ENCODE measurements around the gene LRRC14B. TPM values are rescaled to one million over a fixed set of nuclear protein-coding genes. Genes with fewer than 3 reads are reported as not detected.

The LRRC14B gene
- total RNA-seq, 3 donors from 2014 or later: 0.33 to 0.44 TPM; not detected in 1

GRCh38 chr5:153256-153655, 38.0 kb upstream of the LRRC14B start:
- no peaks in the 10 kb centered on the region for H3K4me1 ChIP-seq
- DNase-seq (ENCODE audit: low spot score in 2 of 2): no peak
- H3K36me3 ChIP-seq: no peaks in the 10 kb centered on the region
- H3K27ac ChIP-seq: no peak overlapping the region
- no peak for TF ChIP-seq POLR2A (IDR thresholded peaks at IDR 0.05)
- TF ChIP-seq POLR2AphosphoS5 (IDR thresholded peaks at IDR 0.05): no peak
- TF ChIP-seq CTCF (IDR thresholded peaks at IDR 0.05): no peak
- intact Hi-C loops (cut with DNase I; ENCODE audit: low total_unique reads): no loop called here
- no peaks in the 10 kb centered on the region for H3K27me3 ChIP-seq
- H3K4me3 ChIP-seq: no peak overlapping the region
- peaks cover 0 to 3% of the 10 kb centered on the region in 2 donors for H3K9me3 ChIP-seq

GRCh38 chr5:154236-154635, 37.1 kb upstream of the LRRC14B start:
- H3K9me3 ChIP-seq: no peaks in the 10 kb centered on the region
- DNase-seq (ENCODE audit: low spot score in 2 of 2): no peak
- H3K4me3 ChIP-seq: no peak overlapping the region
- H3K27me3 ChIP-seq: no peaks in the 10 kb centered on the region
- no peaks in the 10 kb centered on the region for H3K4me1 ChIP-seq
- intact Hi-C loops (cut with DNase I; ENCODE audit: low total_unique reads): no loop called here
- no peaks in the 10 kb centered on the region for H3K36me3 ChIP-seq
- TF ChIP-seq POLR2AphosphoS5 (IDR thresholded peaks at IDR 0.05) (no peak), POLR2A (IDR thresholded peaks at IDR 0.05) (no peak), CTCF (IDR thresholded peaks at IDR 0.05) (no peak)
- no peak overlapping the region for H3K27ac ChIP-seq

- TF ChIP-seq CTCF (IDR thresholded peaks at IDR 0.05) (no peak), POLR2A (IDR thresholded peaks at IDR 0.05) (no peak), POLR2AphosphoS5 (IDR thresholded peaks at IDR 0.05) (no peak)
Observed at GRCh38 chr5:154826-155225, 36.5 kb upstream of the LRRC14B start.

GRCh38 chr5:155651-156410, 35.5 kb upstream of the LRRC14B start:
- no peaks in the 10 kb centered on the region for H3K4me1 ChIP-seq
- H3K36me3 ChIP-seq: no peaks in the 10 kb centered on the region
- no peaks in the 10 kb centered on the region for H3K27me3 ChIP-seq
- H3K9me3 ChIP-seq: no peaks in the 10 kb centered on the region
- intact Hi-C loops (cut with DNase I; ENCODE audit: low total_unique reads): no loop called here
- no peak overlapping the region for H3K4me3 ChIP-seq
- no peak for DNase-seq (ENCODE audit: low spot score in 2 of 2)
- TF ChIP-seq CTCF (IDR thresholded peaks at IDR 0.05): no peak
- no peak for TF ChIP-seq POLR2A (IDR thresholded peaks at IDR 0.05)
- no peak for TF ChIP-seq POLR2AphosphoS5 (IDR thresholded peaks at IDR 0.05)
- H3K27ac ChIP-seq: no peak overlapping the region

More at GRCh38 chr5:154826-155225, 36.5 kb upstream of the LRRC14B start:
- no peaks in the 10 kb centered on the region for H3K4me1 ChIP-seq
- H3K9me3 ChIP-seq: no peaks in the 10 kb centered on the region
- DNase-seq (ENCODE audit: low spot score in 2 of 2): no peak
- no peak overlapping the region for H3K27ac ChIP-seq
- intact Hi-C loops (cut with DNase I; ENCODE audit: low total_unique reads): no loop called here
- H3K27me3 ChIP-seq: no peaks in the 10 kb centered on the region
- H3K4me3 ChIP-seq: no peak overlapping the region
- no peaks in the 10 kb centered on the region for H3K36me3 ChIP-seq

GRCh38 chr5:156411-157072, 34.8 kb upstream of the LRRC14B start:
- intact Hi-C loops (cut with DNase I; ENCODE audit: low total_unique reads): no loop called here
- no peak for TF ChIP-seq CTCF (IDR thresholded peaks at IDR 0.05)
- TF ChIP-seq POLR2A (IDR thresholded peaks at IDR 0.05): no peak
- no peak for TF ChIP-seq POLR2AphosphoS5 (IDR thresholded peaks at IDR 0.05)

More at GRCh38 chr5:156411-157072, 34.8 kb upstream of the LRRC14B start:
- no peaks in the 10 kb centered on the region for H3K9me3 ChIP-seq
- no peaks in the 10 kb centered on the region for H3K36me3 ChIP-seq
- no peak overlapping the region for H3K27ac ChIP-seq
- H3K4me3 ChIP-seq: no peak overlapping the region
- H3K4me1 ChIP-seq: no peaks in the 10 kb centered on the region
- DNase-seq (ENCODE audit: low spot score in 2 of 2): no peak
- H3K27me3 ChIP-seq: no peaks in the 10 kb centered on the region

Data from breast epithelium (tissue), 4 donors.